RKO (cell line): ENCODE measurements around the gene PGLYRP3.

Experiments
- DNase-seq: peaks from one replicate; pipeline ENCODE4 v3.0.0-alpha.2; 2016; ENCODE audit warnings: low spot score

The PGLYRP3 gene

GRCh38 chr1:153260585-153261280 lies 52.0 kb downstream of the PGLYRP3 start:
- DNase-seq = no peak

- DNase-seq = no peak
Observed at GRCh38 chr1:153259387-153259786, 53.4 kb downstream of the PGLYRP3 start, which contains the start of gene LORICRIN. Gene LORICRIN (plus strand): TSS chr1:153259687. CDS start chr1:153260950, 1,263 bp downstream.

- DNase-seq = no peak
Observed at GRCh38 chr1:153253693-153254092, 59.1 kb downstream of the PGLYRP3 start.

GRCh38 chr1:153253076-153253475 lies 59.7 kb downstream of the PGLYRP3 start:
- DNase-seq = no peak

- no peak for DNase-seq
Observed at GRCh38 chr1:153251988-153252387, 60.8 kb downstream of the PGLYRP3 start.

- no peak for DNase-seq
Observed at GRCh38 chr1:153251562-153251961, 61.2 kb downstream of the PGLYRP3 start.

- no peak for DNase-seq
Observed at GRCh38 chr1:153251087-153251486, 61.7 kb downstream of the PGLYRP3 start.

- no peak for DNase-seq
Observed at GRCh38 chr1:153250166-153250565, 62.6 kb downstream of the PGLYRP3 start.

- no peak for DNase-seq
Observed at GRCh38 chr1:153248176-153248879, 64.4 kb downstream of the PGLYRP3 start.
